Body of pancreas (tissue), 4 donors: ENCODE data around the gene SEPTIN5. TPM values are rescaled to one million over a fixed set of nuclear protein-coding genes. Genes with fewer than 3 reads are reported as not detected.

Source experiments
- ATAC-seq: fragments of 150-250 bp; one replicate; pipeline ENCODE4 v1.9.1; 2016
- DNase-seq, 4 donors: peaks; one replicate each; pipeline ENCODE4 v3.0.0-alpha.2; 2019
- H3K27ac ChIP-seq, 4 donors: fragments of 200-600 bp; sonication (generic); 1 replicate in 3 of 4; 2 replicates in 1 of 4; pipeline versions ENCODE4 v1.5.1 to v1.6.1; 2016 to 2019; ENCODE audit warnings: mild to moderate bottlenecking in 1 of 4, mixed read lengths in 1 of 4, moderate library complexity in 1 of 4
- H3K27me3 ChIP-seq, 2 donors: fragments of 200-600 bp; sonication (generic); one replicate each; pipeline ENCODE4 v1.6.0; 2016; ENCODE audit warnings: mild to moderate bottlenecking in 1 of 2
- H3K36me3 ChIP-seq, 2 donors: fragments of 200-600 bp; sonication (generic); replicated peaks in 1 of 2; 2 replicates each; pipeline ENCODE4 v1.5.1; 2016; ENCODE audit warnings: low read depth in 2 of 2; ENCODE audit not compliant: insufficient read depth in 1 of 2
- H3K4me1 ChIP-seq: fragments of 200-600 bp; sonication (generic); one replicate; pipeline ENCODE4 v1.6.0; 2016
- H3K4me3 ChIP-seq, 2 donors: fragments of 200-600 bp; sonication (generic); 1 replicate in 1 of 2; 2 replicates in 1 of 2; pipeline ENCODE4 v1.5.1; 2016 to 2019
- H3K9me3 ChIP-seq, 3 donors: fragments of 200-600 bp; sonication (generic); 1 replicate in 2 of 3; 2 replicates in 1 of 3; pipeline ENCODE4 v1.5.1; 2016
- POLR2A ChIP-seq, 3 donors: fragments of 450-650 bp; IDR thresholded peaks; one replicate each; pipeline ENCODE4 v1.6.1; 2016; ENCODE audit warnings: antibody characterized with exemption in 3 of 3, mild to moderate bottlenecking in 2 of 3
- WGBS, 2 donors: methylation state at CpG; one replicate each; pipeline ENCODE4 v1.1.5; 2017; 5-methylcytosine and 5-hydroxymethylcytosine counted together
- intact Hi-C: fragments of 100-400 bp; cut with DNase I; formaldehyde crosslinking; loops from one replicate; pipeline ENCODE4 v1.15.1; 2023
- total RNA-seq, 2 donors: library from RNA; depleted of rRNA; stranded (reverse); fragments of >200 nt; gene quantifications; one replicate each; pipeline ENCODE4 v1.1.0, GENCODE V29; 2016
- TF ChIP-seq, protein P1 (sequence below), 7 experiments: fragments of 450-650 bp in 4 of 7; fragments of 200-600 bp in 3 of 7; sonication (generic) in 3 of 7; IDR thresholded peaks; one replicate each; pipeline ENCODE4 v1.5.1; 2016 to 2019; ENCODE audit warnings: antibody characterized with exemption in 7 of 7

The SEPTIN5 gene
- total RNA-seq, 2 donors from 2014 or later, result 15.0 to 15.2 TPM

DNA sequence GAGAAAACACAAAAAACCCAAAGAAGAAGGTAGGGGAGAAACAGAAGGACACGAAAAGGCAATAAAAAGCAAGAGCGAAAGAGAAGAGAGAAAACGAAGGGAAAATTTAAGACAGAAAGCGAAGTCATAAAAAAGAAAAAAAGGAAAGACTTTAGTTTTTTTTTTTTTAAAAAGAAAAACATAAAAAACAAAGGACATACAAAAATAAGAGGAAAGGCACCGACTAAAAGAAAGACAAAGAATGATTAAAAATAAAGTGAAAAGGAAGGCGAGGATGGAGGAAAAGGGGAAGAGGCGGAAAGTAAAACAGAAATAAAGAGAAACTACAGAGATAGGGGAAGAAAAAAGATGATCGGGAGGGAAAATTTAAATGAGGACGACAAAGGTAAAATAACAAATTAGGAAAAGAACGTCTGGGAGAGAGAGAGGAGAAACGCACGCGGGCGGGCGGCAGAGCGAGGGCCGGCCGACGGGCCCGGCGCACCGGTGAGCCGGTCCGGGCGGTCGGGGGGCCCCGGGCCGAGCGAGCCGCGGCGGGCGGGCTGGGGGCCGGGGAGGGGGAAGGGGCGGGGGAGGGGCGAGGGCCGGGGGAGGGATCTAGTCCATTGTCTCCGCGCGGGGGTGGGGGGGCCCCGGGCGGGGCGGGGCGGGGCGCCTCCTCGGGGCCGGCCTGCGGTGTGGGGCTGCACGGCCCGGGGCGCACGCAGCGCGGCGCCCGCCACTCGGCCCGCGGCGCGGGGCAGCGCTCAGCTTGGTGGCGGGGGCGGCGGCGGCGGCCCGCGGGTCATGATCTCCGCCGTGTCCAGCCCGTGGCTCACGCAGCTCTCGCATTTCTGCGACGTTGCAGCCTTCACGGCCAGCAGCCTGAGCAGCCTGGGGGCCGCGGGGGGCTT, 46.0 kb downstream of the SEPTIN5 start, which contains the start of gene TBX1:
TSS of gene TBX1 (plus strand) at position 721 of the 893 bp plus-strand sequence. CDS start at position 787, 66 bp downstream.
- 6 to 9% methylated on average over 27 to 45 of the region's 79 CpGs for WGBS, 2 donors
- intact Hi-C loops, result no loop called here
- no peak for DNase-seq
- H3K9me3 ChIP-seq, result no peaks in the 10 kb centered on the region
- no peak within 1 kb of the TSS for H3K4me3 ChIP-seq
- H3K27ac ChIP-seq, result no peak within 1 kb of the TSS
- H3K27me3 ChIP-seq, result peaks cover 0 to 33% of the 10 kb centered on the region in 2 donors
- peaks cover 31% of the 10 kb centered on the region for H3K4me1 ChIP-seq
- no peaks in the 10 kb centered on the region for H3K36me3 ChIP-seq
- ATAC-seq, result no peak
- TF ChIP-seq POLR2A (IDR thresholded peaks at IDR 0.05), result no peak
- TF ChIP-seq, protein P1, sequence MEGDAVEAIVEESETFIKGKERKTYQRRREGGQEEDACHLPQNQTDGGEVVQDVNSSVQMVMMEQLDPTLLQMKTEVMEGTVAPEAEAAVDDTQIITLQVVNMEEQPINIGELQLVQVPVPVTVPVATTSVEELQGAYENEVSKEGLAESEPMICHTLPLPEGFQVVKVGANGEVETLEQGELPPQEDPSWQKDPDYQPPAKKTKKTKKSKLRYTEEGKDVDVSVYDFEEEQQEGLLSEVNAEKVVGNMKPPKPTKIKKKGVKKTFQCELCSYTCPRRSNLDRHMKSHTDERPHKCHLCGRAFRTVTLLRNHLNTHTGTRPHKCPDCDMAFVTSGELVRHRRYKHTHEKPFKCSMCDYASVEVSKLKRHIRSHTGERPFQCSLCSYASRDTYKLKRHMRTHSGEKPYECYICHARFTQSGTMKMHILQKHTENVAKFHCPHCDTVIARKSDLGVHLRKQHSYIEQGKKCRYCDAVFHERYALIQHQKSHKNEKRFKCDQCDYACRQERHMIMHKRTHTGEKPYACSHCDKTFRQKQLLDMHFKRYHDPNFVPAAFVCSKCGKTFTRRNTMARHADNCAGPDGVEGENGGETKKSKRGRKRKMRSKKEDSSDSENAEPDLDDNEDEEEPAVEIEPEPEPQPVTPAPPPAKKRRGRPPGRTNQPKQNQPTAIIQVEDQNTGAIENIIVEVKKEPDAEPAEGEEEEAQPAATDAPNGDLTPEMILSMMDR (IDR thresholded peaks at IDR 0.05), result no peak

DNA sequence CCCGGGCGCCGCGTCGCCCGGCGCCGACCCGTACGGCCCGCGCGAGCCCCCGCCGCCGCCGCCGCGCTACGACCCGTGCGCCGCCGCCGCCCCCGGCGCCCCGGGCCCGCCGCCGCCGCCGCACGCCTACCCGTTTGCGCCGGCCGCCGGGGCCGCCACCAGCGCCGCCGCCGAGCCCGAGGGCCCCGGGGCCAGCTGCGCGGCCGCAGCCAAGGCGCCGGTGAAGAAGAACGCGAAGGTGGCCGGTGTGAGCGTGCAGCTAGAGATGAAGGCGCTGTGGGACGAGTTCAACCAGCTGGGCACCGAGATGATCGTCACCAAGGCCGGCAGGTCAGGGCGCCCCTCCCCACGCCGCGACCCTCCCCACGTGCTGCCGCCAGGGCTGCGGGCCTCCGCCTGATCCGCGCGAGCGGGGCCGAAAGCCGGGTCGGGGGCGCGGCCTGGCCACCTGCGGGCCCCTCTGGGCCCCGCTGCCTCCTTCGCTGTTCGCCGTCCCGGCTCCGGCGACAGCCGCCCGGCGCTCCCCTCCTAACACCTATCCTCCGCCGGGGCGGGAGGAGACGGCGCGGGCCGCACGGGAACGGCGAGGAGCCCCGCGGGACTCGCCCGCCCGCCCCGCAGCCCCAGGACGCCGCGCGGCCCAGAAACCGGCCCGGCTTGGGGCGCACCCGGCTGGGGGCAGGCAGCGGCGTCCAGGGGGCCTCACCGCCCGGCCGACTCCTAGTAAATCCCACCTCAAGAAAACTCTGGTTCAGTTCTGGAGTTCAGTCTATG, 46.8 kb downstream of the SEPTIN5 start:
- DNase-seq, result no peak
- H3K27me3 ChIP-seq, result peaks cover 0 to 30% of the 10 kb centered on the region in 2 donors
- no peaks in the 10 kb centered on the region for H3K36me3 ChIP-seq
- H3K4me1 ChIP-seq, result peaks cover 24% of the 10 kb centered on the region
- no peaks in the 10 kb centered on the region for H3K9me3 ChIP-seq
- intact Hi-C loops, result no loop called here
- no peak overlapping the region for H3K4me3 ChIP-seq
- TF ChIP-seq, protein P1 (IDR thresholded peaks at IDR 0.05), result no peak
- TF ChIP-seq POLR2A (IDR thresholded peaks at IDR 0.05), result no peak
- WGBS, 2 donors, result 15 to 20% methylated on average over 1 to 58 of the region's 117 CpGs
- no peak for ATAC-seq
- no peak overlapping the region for H3K27ac ChIP-seq

GRCh38 chr22:19761725-19762567, 47.6 kb downstream of the SEPTIN5 start:
- TF ChIP-seq, protein P1 (IDR thresholded peaks at IDR 0.05), result no peak
- no peak for TF ChIP-seq POLR2A (IDR thresholded peaks at IDR 0.05)
- intact Hi-C loops, result no loop called here
- H3K27me3 ChIP-seq, result peaks cover 0 to 33% of the 10 kb centered on the region in 2 donors
- no peak overlapping the region for H3K27ac ChIP-seq
- H3K4me3 ChIP-seq, result no peak overlapping the region
- DNase-seq (no peak), ATAC-seq (no peak)
- H3K9me3 ChIP-seq, result no peaks in the 10 kb centered on the region
- H3K4me1 ChIP-seq, result peaks cover 24% of the 10 kb centered on the region
- WGBS, 2 donors, result 83 to 88% methylated on average over 19 to 33 of the region's 33 CpGs
- H3K36me3 ChIP-seq, result no peaks in the 10 kb centered on the region

GRCh38 chr22:19762568-19763457, 48.5 kb downstream of the SEPTIN5 start:
- no peak overlapping the region for H3K27ac ChIP-seq
- WGBS, 2 donors, result 72 to 77% methylated on average over 27 to 34 of the region's 34 CpGs
- TF ChIP-seq, protein P1 (IDR thresholded peaks at IDR 0.05), result no peak
- TF ChIP-seq POLR2A (IDR thresholded peaks at IDR 0.05), result no peak
- intact Hi-C loops, result no loop called here
- peaks cover 28% of the 10 kb centered on the region for H3K4me1 ChIP-seq
- no peak for DNase-seq
- ATAC-seq, result no peak
- no peak overlapping the region for H3K4me3 ChIP-seq
- no peaks in the 10 kb centered on the region for H3K36me3 ChIP-seq
- no peaks in the 10 kb centered on the region for H3K9me3 ChIP-seq
- H3K27me3 ChIP-seq, result peaks cover 0 to 39% of the 10 kb centered on the region in 2 donors
